Measurements from ENCODE around the gene ADCY7. TPM values are rescaled to one million over a fixed set of nuclear protein-coding genes. Genes with fewer than 3 reads are reported as not detected.

ADCY7 gene
- total RNA-seq, 1 experiment from 2014 or later: 13.1 TPM

DNA sequence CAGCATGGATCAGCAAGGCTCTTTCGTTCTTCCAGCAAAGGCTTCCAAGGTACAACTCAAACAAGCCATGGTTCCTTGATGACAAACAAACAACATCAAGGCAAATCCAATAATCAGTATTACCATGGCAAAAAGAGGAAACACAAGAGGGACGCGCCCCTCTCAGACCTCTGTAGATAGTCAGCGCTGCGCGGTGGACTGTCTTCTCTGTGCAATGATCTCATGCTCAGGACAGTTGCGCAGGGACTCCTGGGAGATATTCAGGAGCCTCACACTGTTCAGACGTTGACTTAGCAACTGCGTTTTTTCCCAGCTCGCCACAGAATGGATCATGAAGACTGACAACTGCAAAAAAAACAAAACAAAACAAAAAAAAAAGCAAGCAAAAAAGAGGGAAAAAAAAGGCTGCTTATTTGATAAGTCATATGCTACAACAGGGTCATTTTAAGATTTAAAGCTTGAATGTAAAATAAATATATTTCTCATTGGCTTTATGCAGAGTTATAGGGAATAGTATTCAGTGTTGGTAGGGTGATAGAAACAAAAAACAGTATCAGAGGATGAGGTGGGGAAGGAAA, 37.1 kb upstream of the ADCY7 start:
- no peak overlapping the region for H2AFZ ChIP-seq (ENCODE audit: low read length)
- no peaks in the 10 kb centered on the region for H3K27me3 ChIP-seq (ENCODE audit: low read length)
- H3K9ac ChIP-seq (ENCODE audit: low read length): no peak overlapping the region
- no peaks in the 10 kb centered on the region for H3F3A ChIP-seq (ENCODE audit: low read length, unreplicated experiment)
- peaks cover 5% of the 10 kb centered on the region for H3K4me1 ChIP-seq (ENCODE audit: insufficient read depth, low read length)
- no peak for TF ChIP-seq EZH2phosphoT487 (IDR thresholded peaks at IDR 0.05; ENCODE audit: borderline replicate concordance, low read length)
- TF ChIP-seq EZH2 (IDR thresholded peaks at IDR 0.05; ENCODE audit: low read length, unreplicated experiment): no peak
- TF ChIP-seq, protein P1, sequence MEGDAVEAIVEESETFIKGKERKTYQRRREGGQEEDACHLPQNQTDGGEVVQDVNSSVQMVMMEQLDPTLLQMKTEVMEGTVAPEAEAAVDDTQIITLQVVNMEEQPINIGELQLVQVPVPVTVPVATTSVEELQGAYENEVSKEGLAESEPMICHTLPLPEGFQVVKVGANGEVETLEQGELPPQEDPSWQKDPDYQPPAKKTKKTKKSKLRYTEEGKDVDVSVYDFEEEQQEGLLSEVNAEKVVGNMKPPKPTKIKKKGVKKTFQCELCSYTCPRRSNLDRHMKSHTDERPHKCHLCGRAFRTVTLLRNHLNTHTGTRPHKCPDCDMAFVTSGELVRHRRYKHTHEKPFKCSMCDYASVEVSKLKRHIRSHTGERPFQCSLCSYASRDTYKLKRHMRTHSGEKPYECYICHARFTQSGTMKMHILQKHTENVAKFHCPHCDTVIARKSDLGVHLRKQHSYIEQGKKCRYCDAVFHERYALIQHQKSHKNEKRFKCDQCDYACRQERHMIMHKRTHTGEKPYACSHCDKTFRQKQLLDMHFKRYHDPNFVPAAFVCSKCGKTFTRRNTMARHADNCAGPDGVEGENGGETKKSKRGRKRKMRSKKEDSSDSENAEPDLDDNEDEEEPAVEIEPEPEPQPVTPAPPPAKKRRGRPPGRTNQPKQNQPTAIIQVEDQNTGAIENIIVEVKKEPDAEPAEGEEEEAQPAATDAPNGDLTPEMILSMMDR (conservative IDR thresholded peaks at IDR 0.05; ENCODE audit: low read depth, low read length): no peak
- ChIA-PET CTCF (no interaction called here), POLR2A (ENCODE audit: unreplicated experiment) (no interaction called here)
- H3K4me2 ChIP-seq (ENCODE audit: low read length): no peak overlapping the region
- ATAC-seq: no peak
- H3K36me3 ChIP-seq (ENCODE audit: low read depth, low read length): peaks cover 6% of the 10 kb centered on the region; the same call in 1 of the 2 replicates
- H3K9me2 ChIP-seq (replicated peaks; ENCODE audit: low read length): no peaks in the 10 kb centered on the region
- no peaks in the 10 kb centered on the region for H3K79me2 ChIP-seq (ENCODE audit: low read length)
- no peak overlapping the region for H3K4me3 ChIP-seq (ENCODE audit: low read length)
- BruUV-seq (replicated peaks): no TSS peak
- H3K9me3 ChIP-seq (ENCODE audit: low read length): no peaks in the 10 kb centered on the region
- intact Hi-C loops (cut with micrococcal nuclease): no loop called here
- no peak overlapping the region for H3K27ac ChIP-seq (ENCODE audit: low read length)
- no peaks in the 10 kb centered on the region for H4K20me1 ChIP-seq (ENCODE audit: low read length)
- no peak for DNase-seq

DNA sequence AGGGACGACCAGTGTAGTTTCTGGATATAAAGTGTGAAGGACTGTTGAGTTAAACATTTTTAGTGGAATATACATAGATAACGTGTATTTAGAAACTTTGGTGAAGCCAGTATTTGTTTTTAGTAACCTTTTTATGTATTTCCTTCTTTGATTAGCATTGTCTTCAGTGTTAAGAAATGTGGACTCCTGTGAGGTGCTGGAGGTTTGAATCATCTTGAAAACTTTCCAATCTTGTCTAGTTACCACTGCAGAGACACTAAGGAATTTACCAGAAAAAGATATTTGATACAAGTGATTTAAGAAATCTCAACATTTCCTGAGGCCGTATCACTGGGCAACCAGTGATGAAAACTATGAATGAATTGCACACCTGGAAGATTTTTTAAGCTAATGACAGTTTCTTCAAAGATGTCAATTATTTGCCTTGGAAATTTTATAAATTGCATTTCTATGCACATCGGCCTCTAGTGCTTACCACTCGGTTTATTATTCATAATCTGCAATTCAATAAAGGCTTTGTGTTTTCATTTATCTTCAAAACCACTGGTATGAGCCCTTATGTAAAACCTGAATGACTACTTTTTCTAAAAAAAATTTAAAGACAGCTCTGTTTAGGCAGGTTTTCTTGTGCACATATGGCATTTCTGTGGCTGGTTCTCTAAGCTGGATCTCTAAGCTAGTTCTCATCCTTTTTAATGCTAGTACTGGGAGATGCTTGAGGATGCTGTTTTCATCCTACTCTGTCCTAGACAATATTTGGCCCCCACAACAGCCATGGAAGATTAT, 31.4 kb upstream of the ADCY7 start:
- Histone ChIP-seq H3F3A (ENCODE audit: low read length, unreplicated experiment) (no peaks in the 10 kb centered on the region), H3K9me3 (ENCODE audit: low read length) (no peaks in the 10 kb centered on the region), H3K4me2 (ENCODE audit: low read length) (peak overlapping the region; percentile 44), H3K27me3 (ENCODE audit: low read length) (no peaks in the 10 kb centered on the region), H4K20me1 (ENCODE audit: low read length) (no peaks in the 10 kb centered on the region), H3K9me2 (replicated peaks; ENCODE audit: low read length) (no peaks in the 10 kb centered on the region), H3K36me3 (ENCODE audit: low read depth, low read length) (no peaks in the 10 kb centered on the region), H3K4me3 (ENCODE audit: low read length) (no peak overlapping the region), H3K4me1 (ENCODE audit: insufficient read depth, low read length) (peaks cover 18% of the 10 kb centered on the region), H2AFZ (ENCODE audit: low read length) (no peak overlapping the region), H3K79me2 (ENCODE audit: low read length) (no peaks in the 10 kb centered on the region), H3K9ac (ENCODE audit: low read length) (no peak overlapping the region), H3K27ac (ENCODE audit: low read length) (no peak overlapping the region)
- ChIA-PET POLR2A (ENCODE audit: unreplicated experiment) (interaction anchor here (0.6 kb wide), 1 partner anchor 11 kb away, joined by 4 read pairs; no protein-coding TSS in a partner anchor), CTCF (no interaction called here)
- peak; percentile 49 for ATAC-seq
- DNase-seq: peak; percentile 40
- no TSS peak for BruUV-seq (replicated peaks)
- intact Hi-C loops (cut with micrococcal nuclease): no loop called here
- TF ChIP-seq EZH2phosphoT487 (IDR thresholded peaks at IDR 0.05; ENCODE audit: borderline replicate concordance, low read length): no peak
- TF ChIP-seq, protein P1 (conservative IDR thresholded peaks at IDR 0.05; ENCODE audit: low read depth, low read length): no peak
- TF ChIP-seq EZH2 (IDR thresholded peaks at IDR 0.05; ENCODE audit: low read length, unreplicated experiment): no peak

DNA sequence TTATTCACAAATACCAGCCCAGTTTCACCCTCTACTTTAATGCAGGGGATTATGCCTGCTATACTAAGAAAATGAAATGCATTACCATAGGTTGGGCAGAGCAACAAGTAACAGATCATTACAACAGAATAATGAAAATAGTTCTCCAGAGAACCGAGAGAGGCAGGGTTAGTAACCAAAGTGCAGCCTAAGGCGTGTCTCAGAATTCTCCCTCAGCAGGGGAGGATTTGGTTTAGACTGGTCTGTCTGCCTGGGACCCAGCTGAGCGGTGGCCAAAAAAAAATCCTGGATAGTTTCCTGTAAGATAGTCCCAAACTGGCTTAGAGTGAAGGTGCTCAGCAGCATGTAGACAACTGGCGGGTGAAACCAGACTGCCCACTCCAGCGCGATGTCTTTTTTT, 30.8 kb upstream of the ADCY7 start:
- H3K4me3 ChIP-seq (ENCODE audit: low read length): no peak overlapping the region
- no peak overlapping the region for H3K27ac ChIP-seq (ENCODE audit: low read length)
- H3K4me2 ChIP-seq (ENCODE audit: low read length): peak overlapping the region; percentile 44; the same call in 1 of the 2 replicates

More for the DNA sequence above, 30.8 kb upstream of the ADCY7 start:
- no peaks in the 10 kb centered on the region for H3K9me3 ChIP-seq (ENCODE audit: low read length)
- BruUV-seq (replicated peaks): no TSS peak
- no peaks in the 10 kb centered on the region for H3K27me3 ChIP-seq (ENCODE audit: low read length)
- peaks cover 18% of the 10 kb centered on the region for H3K4me1 ChIP-seq (ENCODE audit: insufficient read depth, low read length)
- TF ChIP-seq, protein P1 (conservative IDR thresholded peaks at IDR 0.05; ENCODE audit: low read depth, low read length): no peak
- TF ChIP-seq EZH2 (IDR thresholded peaks at IDR 0.05; ENCODE audit: low read length, unreplicated experiment): no peak
- no peak for TF ChIP-seq EZH2phosphoT487 (IDR thresholded peaks at IDR 0.05; ENCODE audit: borderline replicate concordance, low read length)
- no peaks in the 10 kb centered on the region for H4K20me1 ChIP-seq (ENCODE audit: low read length)
- DNase-seq (peak; percentile 12), ATAC-seq (peak; percentile 31; the same call in 1 of the 2 replicates)
- H3K36me3 ChIP-seq (ENCODE audit: low read depth, low read length): no peaks in the 10 kb centered on the region
- no peak overlapping the region for H3K9ac ChIP-seq (ENCODE audit: low read length)
- no peaks in the 10 kb centered on the region for H3K79me2 ChIP-seq (ENCODE audit: low read length)
- CTCF ChIA-PET: no interaction called here
- no peaks in the 10 kb centered on the region for H3F3A ChIP-seq (ENCODE audit: low read length, unreplicated experiment)
- no peaks in the 10 kb centered on the region for H3K9me2 ChIP-seq (replicated peaks; ENCODE audit: low read length)
- POLR2A ChIA-PET (ENCODE audit: unreplicated experiment): interaction anchor here (0.6 kb wide), 1 partner anchor 10 kb away, joined by 4 read pairs; no protein-coding TSS in a partner anchor
- intact Hi-C loops (cut with micrococcal nuclease): no loop called here
- H2AFZ ChIP-seq (ENCODE audit: low read length): no peak overlapping the region
